ENCODE measurements around the gene XRN2.

Gene XRN2

GRCh38 chr20:21303061-21303871 lies at the start of gene XRN2:
XRN2 (plus strand) TSS chr20:21303331; CDS start chr20:21303399, 68 bp downstream.
- peak; percentile 92 for DNase-seq (ENCODE audit: low spot score)

GRCh38 chr20:21257192-21257591 lies 45.9 kb upstream of the XRN2 start:
- DNase-seq (ENCODE audit: low spot score): no peak

- DNase-seq (ENCODE audit: low spot score): no peak
These were observed 44.7 kb upstream of the XRN2 start for GRCh38 chr20:21258411-21258810.

- DNase-seq (ENCODE audit: low spot score): no peak
These were observed 43.8 kb upstream of the XRN2 start for GRCh38 chr20:21259346-21259745.

- no peak for DNase-seq (ENCODE audit: low spot score)
These were observed 40.3 kb upstream of the XRN2 start for GRCh38 chr20:21262812-21263211.

GRCh38 chr20:21265261-21266190 lies 37.6 kb upstream of the XRN2 start:
- no peak for DNase-seq (ENCODE audit: low spot score)

GRCh38 chr20:21266191-21266536 lies 37.0 kb upstream of the XRN2 start:
- DNase-seq (ENCODE audit: low spot score): no peak

- DNase-seq (ENCODE audit: low spot score): no peak
These were observed 33.4 kb upstream of the XRN2 start for GRCh38 chr20:21269772-21270171.

GRCh38 chr20:21270806-21271205 lies 32.3 kb upstream of the XRN2 start:
- DNase-seq (ENCODE audit: low spot score): no peak

- DNase-seq (ENCODE audit: low spot score): no peak
These were observed 30.9 kb upstream of the XRN2 start for GRCh38 chr20:21272279-21272678.

GRCh38 chr20:21272679-21273078 lies 30.5 kb upstream of the XRN2 start:
- no peak for DNase-seq (ENCODE audit: low spot score)

- DNase-seq (ENCODE audit: low spot score): no peak
These were observed 29.3 kb upstream of the XRN2 start for GRCh38 chr20:21273755-21274386.

GRCh38 chr20:21278829-21279228 lies 24.3 kb upstream of the XRN2 start:
- no peak for DNase-seq (ENCODE audit: low spot score)

- no peak for DNase-seq (ENCODE audit: low spot score)
These were observed 23.2 kb upstream of the XRN2 start for GRCh38 chr20:21279706-21280521.

- DNase-seq (ENCODE audit: low spot score): no peak
These were observed 22.6 kb upstream of the XRN2 start for GRCh38 chr20:21280522-21281016.

GRCh38 chr20:21286775-21287174 lies 16.4 kb upstream of the XRN2 start:
- DNase-seq (ENCODE audit: low spot score): no peak

- DNase-seq (ENCODE audit: low spot score): no peak
These were observed 14.4 kb upstream of the XRN2 start for GRCh38 chr20:21288587-21289370.

- no peak for DNase-seq (ENCODE audit: low spot score)
These were observed 13.5 kb upstream of the XRN2 start for GRCh38 chr20:21289651-21290050.

- no peak for DNase-seq (ENCODE audit: low spot score)
These were observed 12.1 kb upstream of the XRN2 start for GRCh38 chr20:21291026-21291425.

- no peak for DNase-seq (ENCODE audit: low spot score)
These were observed 8.4 kb upstream of the XRN2 start for GRCh38 chr20:21294755-21295154.

Measured in CD4-positive, alpha-beta T cell treated with Interleukin-6 at 100 ng/mL for 8 hours (primary cell).